Measurements from ENCODE around the gene CDH4.

Gene CDH4

DNA sequence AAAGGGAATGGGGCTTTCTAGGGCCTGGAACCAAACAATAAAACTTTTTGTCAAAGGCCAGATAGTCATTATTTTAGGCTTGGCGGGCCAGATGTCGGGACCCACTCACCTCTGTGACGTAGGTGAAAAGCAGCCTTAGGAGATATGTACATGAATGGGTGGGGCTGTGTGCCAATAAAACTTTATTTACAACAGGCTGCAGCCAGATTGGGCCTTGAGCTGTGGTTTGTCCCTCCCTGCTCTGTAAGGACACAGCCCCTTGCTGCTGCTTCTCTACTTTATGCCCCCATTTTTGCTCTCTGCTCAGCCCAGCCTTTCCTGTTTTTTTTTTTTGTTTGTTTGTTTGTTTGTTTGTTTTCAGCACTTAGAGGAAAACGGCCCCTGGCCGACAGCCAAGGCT, 32.7 kb downstream of the CDH4 start:
- no peak for DNase-seq

DNA sequence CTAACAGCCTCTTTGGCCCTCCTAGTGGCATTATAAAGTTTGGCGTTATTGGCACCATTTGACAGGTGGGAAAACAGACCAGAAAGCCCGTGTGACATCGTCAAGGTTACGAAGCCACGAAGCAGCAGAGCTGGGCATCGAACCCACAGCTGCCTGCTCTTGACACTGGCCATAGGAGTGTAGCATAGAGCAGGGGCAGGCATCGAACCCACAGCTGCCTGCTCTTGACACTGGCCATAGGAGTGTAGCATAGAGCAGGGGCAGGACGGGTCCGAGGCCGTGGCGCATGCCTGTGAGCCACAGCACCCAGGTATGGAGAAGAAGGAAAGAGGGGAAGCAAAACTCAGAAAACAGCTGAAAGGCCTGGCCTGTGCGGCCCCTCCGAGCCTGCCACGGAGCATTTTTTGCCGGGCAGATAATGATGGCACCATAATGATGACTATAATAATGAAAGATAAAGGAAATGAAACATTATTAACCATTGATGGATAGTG, 33.1 kb downstream of the CDH4 start:
- no peak for DNase-seq

DNA sequence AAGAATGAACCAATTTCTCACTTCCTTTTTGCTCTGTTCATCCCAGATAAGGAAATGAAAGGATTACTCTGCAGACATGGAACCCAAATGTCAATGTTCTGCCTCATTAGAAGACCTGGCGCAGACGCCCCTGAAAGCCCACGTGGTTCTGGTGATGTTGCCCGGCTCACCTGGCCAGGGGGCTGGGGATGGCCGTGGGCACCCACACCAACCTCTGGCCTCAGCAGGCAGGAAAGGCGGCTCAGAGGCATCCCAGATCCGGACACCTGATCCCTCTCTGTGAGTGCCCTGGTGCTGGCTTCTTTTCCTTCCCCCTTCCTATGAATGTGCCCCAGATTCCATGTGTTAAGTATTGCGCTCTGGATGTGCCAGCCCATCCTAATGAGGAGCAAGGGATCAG, 33.6 kb downstream of the CDH4 start:
- no peak for DNase-seq

DNA sequence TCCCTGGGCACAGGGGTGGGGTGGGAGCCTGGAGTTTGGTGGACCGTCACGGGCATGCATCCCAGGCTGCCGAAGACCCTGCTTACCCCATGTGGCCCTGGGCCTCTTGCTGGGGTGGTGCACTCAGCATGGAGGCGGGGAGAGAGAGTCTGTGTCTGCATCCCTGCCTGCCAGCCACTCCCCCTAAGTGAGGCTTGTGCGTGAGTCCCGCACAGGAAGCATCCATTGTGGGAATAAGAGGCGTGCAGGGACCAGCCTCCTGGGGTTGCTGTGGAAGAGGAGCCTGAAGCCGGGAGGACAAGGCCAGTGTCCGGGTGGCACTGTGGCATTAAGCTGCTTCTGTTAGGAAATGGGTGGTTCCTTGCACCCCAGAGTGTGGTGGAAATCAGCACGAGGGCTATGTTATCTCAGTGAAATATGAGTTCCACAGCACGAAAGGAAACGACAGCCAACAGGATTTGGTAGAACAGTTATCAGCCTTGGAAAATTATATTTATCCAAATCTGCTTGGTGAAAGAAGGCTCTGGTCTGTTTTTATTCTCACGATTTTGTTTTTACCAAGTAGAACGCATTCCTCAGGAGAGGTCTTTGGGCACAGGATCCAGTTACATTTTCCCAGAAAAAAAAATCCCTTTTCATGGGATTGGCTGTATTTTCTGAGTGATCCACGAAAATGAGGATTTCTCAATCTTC, 35.7 kb downstream of the CDH4 start:
- no peak for DNase-seq

DNA sequence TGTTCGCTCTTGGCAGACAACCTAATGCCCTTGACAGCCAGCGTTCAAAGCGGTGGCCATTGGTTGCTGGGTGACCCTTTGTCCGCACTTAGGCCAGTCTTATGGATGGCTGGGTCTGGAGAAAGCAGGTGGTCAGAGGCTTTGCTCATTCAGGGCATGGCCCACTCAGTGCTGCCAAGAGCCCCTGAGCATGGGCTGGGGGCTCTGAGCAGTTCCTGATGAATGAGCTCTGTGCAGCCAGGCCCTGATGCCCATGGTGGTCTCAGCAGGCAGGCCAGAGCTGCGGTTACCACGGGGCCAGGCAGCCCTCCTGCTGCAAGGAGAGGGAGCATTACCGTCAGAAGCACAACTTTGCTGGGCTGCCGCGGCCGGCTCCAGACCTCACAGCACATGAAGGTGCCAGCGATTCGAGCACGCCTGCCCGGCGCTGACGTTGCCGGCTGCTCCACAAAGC, 36.3 kb downstream of the CDH4 start:
- no peak for DNase-seq

DNA sequence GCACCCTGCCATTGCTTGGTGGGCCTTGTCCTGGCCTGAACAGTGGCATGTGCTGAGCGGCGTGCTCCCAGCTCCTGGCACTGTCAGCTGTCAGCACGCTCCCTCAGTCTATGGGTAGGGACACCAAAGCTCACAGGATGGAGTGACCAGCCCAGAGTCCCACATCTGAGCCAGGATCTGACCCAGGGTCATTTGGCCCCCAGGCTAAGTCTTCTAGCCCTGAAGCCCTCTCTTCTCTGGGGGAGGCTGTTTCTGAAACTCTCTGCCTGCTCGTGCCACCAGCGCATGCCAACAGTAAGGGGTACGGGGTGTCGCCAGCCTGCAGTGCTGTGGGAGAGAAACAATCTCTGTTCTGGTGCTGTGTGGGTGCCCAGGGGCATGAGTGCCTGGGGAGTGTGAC, 37.1 kb downstream of the CDH4 start:
- DNase-seq: no peak

DNA sequence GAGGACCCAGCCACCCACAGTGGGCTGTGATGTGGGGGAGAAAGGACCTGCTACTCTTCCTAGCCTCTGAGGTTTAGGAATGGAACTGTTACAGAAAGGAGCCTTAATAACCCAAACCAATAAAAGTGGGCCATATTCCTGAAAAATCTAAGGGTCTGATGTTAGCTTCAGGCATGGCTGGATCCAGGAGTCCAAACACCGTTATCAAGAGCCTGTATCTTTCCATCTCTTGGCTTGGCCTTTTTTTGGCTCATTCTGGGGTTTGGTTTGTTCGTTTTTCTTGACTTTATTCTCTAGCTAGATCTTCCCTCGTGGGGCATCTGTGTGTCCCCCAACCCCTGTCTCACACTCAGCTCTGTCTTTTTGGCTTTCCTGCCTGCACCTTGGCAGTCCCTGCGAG, 38.7 kb downstream of the CDH4 start:
- DNase-seq: no peak

DNA sequence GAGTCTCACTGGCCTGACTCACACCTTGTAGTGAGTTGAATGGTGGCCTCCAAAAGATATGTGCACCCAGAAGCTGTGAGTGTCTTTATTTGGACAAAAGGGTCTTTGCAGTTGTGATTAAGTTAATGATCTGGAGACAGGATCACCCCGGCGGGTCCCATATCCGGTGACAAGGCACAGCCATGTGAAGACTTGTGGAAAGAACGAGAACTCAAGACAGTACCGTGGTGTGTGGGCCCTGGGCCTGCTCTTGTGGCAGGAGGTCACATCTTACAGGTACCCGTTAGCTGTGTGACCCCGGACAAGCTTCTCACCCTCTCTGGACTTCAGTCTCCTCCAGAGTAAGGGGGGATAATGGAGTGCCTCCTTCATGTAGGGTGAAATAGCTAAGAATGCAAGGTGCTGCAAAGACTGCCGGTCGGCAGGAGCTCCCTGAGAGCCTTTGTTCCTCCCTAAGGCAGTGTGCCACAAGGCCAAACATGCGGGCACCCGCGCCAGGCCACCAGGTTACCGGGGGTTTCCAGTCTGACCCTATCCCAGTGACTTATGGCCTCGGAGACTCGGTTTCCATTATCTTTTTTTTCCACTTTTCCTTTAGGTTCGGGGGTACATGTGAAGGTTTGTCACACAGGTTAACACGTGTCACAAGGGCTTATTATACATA, 39.2 kb downstream of the CDH4 start:
- DNase-seq: no peak

DNA sequence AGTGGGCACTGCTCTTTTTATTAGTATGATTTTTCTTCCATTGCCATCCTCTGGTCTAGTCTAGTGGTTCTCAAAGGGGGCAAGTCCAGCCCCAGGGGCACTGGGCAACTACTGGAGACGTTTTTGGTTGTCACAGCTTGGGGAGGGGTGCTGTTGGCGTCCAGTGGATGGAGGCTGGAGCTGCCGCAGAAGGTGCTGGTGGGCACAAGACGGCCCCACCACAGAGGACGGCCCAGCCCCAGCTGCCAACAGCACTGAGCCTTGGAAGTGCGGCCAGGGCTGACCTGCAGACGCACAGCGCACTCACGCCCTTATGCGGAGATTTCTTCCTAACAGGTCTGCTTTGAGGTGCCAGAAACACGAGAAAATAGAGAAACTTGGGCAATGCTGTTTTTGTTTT, 40.3 kb downstream of the CDH4 start:
- DNase-seq: no peak

DNA sequence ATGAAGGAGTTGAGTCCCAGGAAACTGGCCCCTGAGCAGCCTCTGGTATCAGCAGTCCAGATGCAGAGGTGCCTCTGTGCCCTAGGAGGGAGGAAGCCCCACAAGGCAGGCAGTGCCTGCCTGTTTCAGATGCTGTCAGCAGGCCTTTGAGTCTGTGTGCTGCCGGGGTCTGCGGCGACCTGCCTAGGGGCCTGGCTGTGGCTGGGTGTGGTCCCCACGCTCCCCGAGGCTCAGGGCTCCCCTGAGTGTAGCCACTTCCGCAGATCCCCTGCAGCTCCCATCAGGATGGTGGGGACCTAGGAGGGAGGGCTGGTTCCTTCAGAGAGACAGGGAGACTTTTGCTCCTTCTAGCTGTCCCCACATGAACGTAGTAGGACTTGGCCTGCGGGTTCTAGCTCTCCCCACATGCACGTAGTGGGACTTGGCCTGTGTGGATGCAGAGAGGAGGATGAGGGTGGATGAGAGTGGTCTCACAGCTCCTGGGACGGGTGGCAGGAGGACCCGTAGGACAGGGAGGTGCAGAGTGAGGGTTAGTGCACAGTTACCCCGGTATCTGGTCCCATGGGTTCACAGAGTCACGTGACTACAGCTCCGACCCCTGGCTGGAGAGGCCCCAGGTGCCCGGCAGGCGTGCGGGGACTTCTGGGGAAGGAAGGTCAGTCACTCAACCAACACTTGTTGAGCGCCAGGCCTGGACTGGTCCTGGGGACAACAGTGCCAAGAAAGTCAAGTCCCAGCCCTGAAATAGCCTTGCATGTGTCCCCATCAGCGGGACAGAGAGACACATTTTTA, 41.0 kb downstream of the CDH4 start:
- no peak for DNase-seq

DNA sequence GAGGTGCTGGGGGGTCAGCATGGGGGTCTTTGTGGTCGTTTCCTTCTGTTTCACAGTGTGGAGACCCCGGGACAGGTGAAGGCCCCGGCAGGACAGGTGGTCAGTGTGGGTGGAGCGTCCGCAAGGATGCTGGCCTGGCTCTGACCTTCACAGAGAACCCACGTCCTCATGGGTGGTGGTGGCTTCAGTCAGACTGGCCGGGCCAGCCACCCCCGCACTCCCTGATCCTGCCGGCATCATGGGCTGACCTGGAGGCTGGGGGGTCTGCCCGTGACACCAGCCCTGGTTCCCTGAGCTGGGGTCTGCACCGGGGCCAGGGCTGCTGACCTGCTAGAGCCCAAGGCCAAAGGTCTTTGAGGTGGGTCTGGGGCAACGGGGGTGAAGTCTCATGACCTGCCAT, 41.9 kb downstream of the CDH4 start:
- no peak for DNase-seq

DNA sequence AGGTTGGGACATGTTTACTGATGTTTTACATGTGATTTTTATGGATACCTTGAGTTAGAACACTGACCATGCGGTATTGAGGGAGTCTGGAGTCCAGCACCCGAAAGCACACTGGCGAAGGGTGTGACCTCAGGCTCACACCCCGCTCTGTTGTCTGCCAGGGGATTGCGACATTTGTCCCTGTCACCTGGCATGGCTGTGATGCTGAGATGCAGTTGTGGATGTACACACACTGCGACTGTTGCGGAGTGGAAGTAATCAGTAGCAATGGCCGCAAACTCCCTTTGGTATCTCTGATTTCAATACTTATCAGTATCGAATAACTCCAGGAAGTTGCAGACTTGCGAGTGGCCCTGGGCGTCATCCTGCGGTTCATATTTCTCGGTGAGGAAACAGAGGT, 43.2 kb downstream of the CDH4 start:
- DNase-seq: no peak

DNA sequence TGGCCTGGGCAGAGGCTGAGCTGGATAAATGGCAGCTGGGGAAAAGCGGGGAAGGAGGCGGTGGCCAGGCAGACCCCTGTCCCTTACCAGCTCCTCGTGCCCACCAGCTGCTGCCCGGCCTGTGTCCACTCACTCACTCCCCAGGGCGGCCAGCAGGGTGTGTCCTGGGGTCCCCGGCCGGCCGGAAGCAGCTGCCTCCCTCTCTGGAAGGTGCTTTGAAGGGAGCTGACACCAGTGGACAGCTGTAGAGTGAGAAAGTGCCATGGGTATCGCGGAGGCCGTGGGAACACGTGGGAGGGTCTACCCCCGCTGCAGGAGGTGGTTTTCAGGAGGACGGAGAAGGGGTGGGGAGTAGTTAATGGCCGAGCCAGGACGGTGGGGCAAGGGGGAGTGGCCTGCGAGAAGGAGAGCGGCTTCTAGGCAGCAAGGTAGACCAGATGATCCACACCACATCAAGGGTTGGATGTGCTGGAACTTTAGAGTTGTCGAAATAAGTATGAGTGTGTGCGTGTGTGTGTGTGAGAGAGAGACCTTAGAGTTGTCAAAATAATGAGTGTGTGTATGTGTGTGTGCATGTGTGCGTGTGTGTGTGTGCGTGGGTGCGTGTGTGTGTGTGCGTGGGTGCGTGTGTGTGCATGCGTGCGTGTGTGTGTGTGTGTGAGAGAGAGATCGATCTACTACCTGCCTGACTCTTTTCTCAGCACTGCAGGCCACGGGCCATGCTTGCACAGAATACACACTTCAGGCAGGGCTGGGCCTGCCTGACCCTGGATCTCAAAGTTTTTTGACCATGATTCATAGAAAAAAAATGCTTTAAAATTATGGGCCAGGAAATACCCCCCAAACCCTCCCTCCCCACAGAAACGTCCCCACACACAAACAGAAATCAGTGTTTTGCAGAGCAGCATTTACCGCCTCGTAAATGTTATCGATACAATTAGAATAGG, 43.9 kb downstream of the CDH4 start:
- DNase-seq: no peak

DNA sequence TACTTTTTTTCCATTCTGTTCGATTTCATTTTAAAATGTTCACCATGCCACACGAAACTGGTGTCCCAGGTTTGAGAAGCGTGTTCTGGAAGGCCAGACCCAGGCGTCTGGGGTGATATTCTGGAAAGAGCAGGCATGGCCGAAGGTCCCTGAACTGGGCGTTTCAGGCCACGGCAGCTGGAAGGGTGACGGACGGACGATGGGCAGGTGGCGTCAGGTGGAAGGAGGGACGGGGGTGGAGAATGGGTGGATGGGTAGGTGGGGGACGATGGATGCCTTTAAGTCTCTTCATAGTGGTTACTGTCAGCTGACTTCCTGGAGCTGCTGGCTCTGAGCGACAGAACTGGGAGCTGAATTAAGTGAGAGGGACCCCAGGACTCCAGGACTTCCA, 44.6 kb downstream of the CDH4 start:
- no peak for DNase-seq

DNA sequence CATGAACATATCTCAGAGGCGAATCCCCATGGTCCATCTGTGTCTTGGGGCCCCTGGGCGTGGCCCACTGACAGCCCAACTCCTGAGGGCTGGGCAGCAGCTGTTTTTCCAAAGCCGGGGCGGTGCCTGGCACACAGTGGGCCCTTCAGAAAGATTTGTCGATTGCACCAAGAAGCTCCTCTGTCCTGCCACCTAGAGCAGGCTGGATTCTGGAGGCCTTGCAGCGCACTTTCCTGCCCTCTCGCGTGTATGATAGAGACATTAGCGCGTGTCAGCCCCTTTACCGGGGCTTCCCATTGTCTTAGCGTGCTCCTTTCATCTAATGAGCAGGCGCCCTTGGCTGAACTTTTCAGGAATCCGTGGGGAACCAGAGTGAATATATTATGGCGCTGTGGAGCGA, 45.4 kb downstream of the CDH4 start:
- no peak for DNase-seq

DNA sequence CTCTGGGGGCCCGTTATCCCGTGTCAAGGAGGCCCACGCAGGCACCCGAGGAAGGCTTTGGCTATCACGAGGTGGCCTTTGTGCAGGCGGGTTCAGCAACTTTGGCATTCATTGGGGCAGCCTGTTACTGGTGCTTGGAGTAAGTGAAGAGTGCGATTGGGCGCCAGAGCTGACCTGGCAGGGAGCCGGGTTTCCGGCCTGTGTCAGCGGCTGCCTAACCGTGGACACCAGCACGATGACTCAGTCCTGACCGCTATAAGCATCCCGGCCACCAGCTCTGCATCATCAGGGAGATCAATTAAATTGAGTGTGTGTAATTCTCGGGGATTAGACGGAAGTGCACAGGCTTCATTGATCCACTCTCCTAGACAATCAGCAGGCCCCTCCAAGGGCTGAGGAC, 45.9 kb downstream of the CDH4 start:
- no peak for DNase-seq

DNA sequence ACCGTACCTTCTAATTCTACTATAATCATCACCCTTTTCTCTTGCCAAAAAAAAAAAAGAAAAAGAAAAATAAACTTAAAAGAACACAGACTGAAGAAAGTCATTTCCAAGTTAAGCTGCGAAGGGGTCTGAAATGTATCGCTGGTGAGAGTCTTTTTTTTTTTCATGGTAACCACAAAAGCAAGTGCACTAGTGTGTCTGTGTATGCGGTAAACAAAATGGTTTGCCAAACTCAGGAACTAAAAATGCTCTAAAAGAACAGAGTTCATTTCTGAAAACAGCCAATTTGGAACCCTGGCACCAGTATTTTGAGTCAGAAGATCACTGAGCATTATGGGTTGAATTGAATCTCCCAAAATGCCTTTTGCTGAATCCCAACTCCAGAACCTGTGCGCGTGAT, 46.6 kb downstream of the CDH4 start:
- DNase-seq: no peak

DNA sequence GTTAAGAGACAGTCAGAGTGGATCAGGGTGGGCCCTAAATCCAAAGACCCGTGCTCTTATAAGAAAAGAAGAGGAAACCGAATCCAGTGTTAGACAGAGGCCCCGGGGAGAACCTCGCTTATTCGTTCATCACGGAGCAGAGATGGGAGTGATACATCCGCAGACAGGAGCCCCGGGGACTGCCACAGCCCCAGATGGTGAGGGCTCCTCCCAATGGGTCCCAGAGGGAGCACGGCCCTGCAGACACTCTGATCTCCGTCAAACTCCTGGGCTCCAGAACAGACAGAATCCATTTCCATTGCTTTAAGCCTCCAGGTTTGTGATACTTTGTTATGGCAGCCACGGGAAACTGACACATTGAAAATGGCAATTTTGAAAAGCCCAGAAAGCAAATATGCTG, 47.0 kb downstream of the CDH4 start:
- DNase-seq: no peak

DNA sequence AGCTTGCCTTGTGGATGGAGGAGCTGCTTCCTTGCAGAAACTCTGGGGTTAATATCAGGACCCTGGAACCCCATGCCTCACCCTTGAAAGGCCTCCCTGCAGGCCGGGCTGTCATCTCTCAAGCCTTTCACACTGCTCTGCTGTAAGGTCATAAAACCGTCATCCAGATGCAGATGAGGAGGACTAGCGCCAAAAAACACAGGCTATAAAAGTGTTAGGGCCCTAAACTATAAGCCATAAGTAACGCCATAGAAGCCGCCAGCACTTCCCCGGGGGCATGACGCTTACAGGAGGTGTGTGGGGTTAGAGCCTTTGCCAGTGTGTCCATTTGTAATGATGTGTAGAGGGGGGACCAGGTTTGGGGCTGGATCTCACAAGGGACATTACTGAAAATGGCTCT, 47.6 kb downstream of the CDH4 start:
- DNase-seq: no peak

DNA sequence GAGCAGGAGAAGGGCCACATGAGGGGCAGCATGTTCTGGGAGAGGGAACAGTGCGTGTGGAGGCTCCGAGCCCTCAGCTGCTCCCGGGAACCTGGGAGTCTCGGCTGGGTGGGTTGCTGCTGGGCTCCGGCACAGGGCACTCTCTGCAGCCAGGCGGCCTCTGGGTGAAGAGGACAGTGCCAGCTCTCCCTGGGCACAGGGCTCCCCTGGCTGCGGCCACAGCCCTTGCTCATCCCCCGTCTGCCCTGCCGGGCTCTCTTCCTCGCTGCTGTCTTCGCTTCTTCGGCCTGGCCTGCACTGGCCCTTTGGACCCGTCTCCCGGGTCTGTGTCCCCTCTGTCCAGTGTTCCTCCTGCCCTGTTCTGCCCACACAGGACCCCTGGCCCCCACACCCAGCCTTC, 48.2 kb downstream of the CDH4 start:
- no peak for DNase-seq

DNA sequence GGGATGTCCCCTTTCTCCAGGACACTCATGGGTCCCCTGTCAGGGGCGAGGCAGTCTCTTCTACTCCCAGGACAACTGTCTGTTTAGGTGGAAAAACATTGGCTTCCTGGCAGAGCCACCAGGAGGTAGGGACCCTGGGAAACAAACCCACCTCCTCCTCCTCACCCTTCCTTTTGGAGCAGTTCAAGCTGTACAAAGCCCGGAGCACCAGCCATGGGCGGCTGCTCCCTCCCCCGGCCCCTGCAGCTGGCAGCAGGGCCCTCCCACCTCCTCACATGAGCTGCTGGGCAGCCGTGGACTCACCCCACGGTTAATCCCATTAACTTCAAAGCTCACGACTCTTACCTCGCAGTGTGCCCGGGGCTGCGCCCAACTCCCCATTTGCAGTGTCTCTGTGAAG, 48.6 kb downstream of the CDH4 start:
- DNase-seq: no peak

DNA sequence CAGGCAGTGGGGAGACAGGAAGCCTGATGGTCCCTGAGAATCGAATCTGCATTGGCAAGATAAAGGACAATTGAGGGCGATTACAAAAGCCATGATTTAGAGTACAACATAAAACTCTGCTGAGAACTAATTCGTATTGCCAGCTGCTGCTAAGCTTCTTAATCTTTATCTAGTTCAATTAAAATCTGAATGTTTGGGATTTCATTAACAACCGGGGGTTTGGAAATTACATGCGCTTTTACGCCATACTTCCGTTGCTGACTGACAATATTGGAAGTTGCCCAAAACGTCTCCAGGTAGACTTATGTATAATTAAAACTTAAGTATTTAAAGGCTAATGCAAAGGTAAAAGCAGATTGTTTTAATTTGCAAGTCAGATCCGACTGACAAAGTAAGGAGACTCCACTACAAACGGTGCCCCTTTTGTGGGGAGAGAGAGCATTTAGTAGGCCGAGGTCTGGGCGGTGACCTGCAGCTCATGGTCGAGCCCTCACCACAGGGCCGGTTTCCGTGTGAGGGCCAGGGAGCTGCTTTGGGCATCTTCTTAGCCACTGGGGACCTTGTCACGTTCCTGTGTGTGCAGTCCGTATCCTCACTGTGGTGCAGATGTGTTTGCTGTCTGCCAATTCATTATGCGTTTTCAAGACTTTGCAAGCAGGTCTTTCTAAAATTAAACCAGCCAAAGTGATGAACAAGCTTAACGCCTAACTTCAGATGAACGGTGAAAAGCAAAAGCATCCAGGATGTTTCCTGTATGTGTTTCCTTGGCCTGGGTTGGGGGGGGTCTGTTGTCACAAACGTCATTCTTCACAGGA, 49.9 kb downstream of the CDH4 start:
- DNase-seq: no peak

All from inflammatory macrophage (primary cell).